ENCODE results near the gene ECE1.

DNA sequence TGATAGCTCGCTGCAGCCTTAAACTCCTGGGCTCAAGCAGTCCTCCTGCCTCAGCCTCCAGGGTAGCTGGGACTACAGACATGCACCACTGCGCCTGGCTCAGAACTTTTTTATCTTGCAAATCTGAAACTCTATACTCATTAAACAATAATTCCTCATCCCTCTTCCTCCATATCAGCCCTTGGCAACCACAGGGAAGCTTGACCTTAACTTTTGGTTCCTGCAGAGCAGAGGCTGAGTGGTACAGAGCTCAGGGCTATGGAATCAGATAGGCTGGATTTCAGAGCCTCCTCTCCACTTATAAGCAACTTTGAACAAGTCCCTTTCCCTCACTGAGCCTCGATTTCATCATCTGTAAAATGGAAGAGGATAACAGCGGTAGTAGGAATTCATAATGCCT, 47.4 kb downstream of the ECE1 start:
- TF ChIP-seq CTCF (IDR thresholded peaks at IDR 0.05) (no peak), POLR2A (IDR thresholded peaks at IDR 0.05) (no peak)

All from transverse colon (tissue), 3 donors.